CD4-positive, alpha-beta T cell treated with Interferon alpha-2 for 1 hour (primary cell): Measurements from ENCODE around the gene PBXIP1.

Experiments used
- DNase-seq, 2 donors: peaks; one replicate each; pipeline ENCODE4 v3.0.0-alpha.2; 2020 to 2022

The PBXIP1 gene

GRCh38 chr1:154972517-154973343 is 16.8 kb upstream of the PBXIP1 start:
- DNase-seq: no peak

DNA sequence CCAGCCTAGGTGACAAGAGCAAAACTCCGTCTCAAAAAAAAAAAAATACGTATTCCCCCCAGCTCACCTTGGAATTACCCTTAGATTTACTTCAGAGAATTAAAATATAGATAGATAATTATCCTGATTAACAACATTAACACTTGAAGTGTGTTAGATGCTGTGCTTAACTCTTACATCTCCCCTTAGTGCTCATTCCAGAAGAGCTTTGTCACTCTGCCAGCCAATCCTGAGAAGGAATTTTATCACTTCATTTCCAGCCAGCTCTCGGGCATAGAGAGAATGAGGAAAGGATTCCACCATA is 16.3 kb upstream of the PBXIP1 start:
- DNase-seq: no peak

GRCh38 chr1:154971341-154971998 is 15.6 kb upstream of the PBXIP1 start:
- no peak for DNase-seq

- DNase-seq: peak in 1 of 2 donors; percentile 57
Observed at GRCh38 chr1:154970631-154971340, 14.9 kb upstream of the PBXIP1 start, which contains the start of gene SHC1. Gene SHC1, minus strand, starts transcription at chr1:154970747. Its CDS starts 221 bp downstream, at chr1:154970526.

- DNase-seq: no peak
Observed at GRCh38 chr1:154969860-154970452, 14.1 kb upstream of the PBXIP1 start.

DNA sequence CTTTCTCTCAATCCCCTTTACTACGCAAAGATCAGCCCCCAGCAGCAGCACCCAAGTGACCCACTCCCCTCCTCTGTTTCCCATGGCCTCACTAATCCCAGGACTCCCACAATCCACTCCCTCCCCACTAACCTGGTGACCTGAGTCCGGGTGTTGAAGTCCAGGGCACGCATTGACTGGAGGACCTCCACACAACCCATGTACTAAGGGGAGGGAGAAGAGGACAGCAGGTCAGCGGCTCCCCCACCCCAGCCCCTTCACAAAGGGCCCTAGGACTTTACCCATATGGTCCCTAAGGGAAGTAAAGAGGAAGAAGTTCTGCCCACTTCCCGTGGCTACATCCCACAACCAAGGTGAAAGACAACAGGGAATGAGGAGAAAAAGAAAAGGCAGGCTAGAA is 13.3 kb upstream of the PBXIP1 start:
- DNase-seq: no peak

DNA sequence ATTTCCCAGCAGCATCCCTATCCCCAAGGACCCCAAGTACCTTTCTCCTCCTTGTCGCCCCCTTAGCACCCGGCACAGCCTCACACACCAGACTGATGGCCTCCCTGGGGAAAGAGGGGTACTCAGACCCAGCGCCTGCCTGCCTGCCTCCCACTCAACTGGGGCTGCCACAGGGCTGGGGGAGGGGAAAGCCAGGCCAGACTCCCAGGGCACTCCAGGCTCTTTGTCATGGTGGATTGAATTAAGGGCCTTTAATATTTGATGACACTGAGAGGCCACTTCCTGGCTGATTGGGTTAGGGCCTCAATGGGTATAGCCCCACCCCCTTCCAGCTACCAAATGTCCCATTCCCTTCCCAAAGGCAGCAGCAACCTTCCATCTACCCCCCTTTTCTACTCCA is 12.8 kb upstream of the PBXIP1 start:
- DNase-seq: no peak

DNA sequence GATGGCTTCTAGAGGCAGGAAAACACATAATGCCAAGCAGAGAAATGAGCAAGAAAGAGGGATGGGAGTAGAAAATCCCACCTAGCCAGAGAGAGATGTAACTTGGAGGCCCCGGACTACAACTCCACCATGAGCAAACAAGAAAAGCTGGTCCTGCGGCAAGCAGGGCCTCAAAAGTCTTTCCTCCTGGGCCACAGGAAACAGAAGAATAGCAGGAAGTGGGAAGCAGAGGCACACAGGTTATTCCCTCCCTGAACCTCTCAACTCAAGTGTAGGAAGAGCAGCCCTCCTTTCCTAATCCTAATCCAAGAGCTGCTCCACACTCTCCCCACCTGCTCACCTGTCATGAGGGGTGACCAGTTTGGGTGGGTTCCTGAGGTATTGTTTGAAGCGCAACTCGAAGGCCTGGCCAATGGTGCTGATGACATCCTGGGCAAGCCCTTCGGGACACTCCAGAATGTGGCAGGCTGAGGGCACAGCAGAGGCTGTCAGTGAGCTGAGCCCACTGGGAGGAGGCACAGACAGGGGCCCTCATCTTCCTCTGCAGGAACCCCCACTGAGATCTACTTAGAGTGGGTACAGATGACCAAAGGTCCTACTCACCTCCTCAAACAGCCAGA is 11.5 kb upstream of the PBXIP1 start:
- DNase-seq: no peak

DNA sequence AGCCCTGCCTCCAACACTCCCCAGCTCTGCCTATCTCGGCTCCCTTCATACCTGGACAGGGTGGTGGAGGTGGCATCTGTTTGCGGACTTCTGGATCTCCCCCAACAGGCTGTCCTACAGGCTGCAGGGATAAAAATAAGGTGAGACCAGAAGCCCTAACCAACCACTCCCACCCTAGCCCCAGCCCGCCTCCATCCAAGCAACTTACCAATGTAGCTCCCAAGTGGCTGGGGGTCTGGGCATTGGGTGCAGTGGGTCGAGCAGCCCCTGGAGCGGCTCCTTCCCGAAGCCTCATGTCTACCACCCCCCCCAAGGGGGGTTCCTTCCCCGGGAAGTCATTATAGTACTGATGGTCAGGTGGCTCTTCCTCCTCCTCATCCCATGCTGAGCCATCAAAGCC is 10.2 kb upstream of the PBXIP1 start:
- DNase-seq: no peak

DNA sequence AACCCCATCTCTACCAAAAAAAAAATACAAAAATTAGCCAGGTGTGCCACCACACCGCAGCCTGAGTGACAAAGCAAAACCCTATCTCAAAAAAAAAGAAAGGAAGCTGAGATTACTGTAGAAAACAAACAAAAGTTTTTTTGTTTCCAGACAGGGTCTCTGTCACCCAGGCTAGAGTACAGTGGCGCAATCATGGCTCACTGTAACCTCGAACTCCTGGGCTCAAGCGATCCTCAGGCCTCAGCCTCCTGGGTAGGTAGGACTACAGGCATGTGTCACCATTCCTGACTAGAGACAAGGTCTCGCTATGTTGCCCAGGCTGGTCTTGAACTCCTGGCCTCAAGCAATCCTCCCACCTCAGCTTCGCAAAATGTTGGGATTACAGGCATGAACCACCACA is 8.5 kb upstream of the PBXIP1 start:
- no peak for DNase-seq

GRCh38 chr1:154963643-154964042 is 7.7 kb upstream of the PBXIP1 start:
- no peak for DNase-seq

DNA sequence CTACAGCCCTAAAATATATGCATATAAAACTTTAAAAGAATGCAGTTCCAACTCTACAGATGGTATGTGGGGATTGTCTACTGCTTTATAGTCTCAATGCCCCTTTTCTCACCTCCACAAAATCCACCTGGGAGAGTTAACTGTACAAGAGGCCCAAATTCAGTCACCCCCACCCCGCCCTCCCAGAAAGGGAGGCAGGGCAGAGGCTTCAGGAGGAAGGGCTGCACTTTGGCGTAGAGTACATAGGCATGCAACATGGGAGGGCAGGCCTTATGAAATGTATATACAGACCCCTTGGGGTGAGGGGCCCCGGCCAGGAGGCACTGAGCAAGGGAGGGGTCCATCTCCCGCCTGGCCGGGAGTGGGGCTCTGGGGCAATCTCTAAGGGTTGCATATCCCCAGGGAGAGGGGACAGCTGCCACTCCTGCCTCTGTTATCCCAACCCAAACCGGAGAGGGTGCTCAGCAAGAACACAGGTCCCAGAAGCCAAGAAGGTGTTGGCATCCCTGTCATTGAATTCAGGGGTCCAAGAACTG is 7.0 kb upstream of the PBXIP1 start:
- DNase-seq: no peak

- DNase-seq: no peak
Observed at GRCh38 chr1:154962156-154962749, 6.4 kb upstream of the PBXIP1 start.

- DNase-seq: peak; percentile 73 to 85
Observed at GRCh38 chr1:154961207-154962155, 5.6 kb upstream of the PBXIP1 start, which contains the start of gene PYGO2. Gene PYGO2, minus strand, starts transcription at chr1:154961782. Its CDS starts 206 bp downstream, at chr1:154961576.

GRCh38 chr1:154960446-154961136 is 4.7 kb upstream of the PBXIP1 start:
- DNase-seq: peak in 1 of 2 donors; percentile 27

DNA sequence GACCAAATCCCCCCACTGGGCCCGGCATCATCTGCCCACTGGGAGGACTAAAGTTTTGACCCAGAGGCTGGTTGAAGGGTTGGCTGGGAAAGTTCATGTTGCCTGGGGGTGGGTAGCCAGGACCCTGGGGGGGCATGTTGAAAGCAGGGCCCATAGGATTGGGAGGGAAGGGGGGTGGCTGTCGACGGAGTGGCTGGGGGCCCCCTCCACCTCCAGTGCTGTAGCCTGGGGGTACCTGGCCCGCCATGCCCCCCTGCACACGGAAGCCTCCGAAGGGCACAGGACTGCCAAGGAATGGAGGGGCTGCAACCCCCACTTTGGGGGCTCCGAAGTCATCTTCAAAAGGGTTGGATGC is 3.5 kb upstream of the PBXIP1 start:
- DNase-seq: no peak

DNA sequence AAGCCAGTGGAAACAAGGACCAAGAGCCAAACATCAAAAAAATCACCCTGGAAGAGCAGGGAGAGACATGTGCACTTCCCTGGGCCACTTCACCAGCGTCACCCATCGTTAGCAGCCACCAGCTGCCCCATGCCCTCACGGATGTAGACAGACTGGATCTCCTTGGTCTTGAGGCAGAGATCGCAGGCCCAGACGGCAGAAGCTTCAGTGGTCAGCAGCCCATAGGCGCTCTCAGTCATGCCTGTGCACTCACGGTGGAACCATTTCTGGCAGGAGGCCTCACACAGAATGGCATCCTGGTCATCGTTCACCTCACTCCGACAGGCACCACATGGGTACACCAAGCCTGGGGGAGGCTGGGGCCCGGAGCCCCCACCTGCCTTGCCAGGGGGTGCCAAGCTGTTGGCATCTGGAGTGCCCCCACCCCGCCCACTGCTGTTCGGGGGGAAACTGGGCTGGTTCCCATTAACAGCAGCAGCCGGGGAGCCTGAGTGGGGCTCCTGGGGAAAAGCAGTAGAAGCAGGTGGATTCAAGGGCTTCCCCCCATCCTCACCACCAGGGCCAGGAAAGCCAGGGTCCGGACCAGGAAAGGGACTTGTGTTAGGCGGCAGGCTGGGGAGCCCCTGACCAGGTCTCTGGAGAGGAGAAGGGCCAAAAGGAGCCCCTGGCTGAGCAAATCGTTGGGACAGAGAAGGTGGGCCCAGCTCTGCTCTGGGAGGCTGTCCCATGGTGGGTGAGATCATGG is 3.0 kb upstream of the PBXIP1 start:
- DNase-seq: no peak

DNA sequence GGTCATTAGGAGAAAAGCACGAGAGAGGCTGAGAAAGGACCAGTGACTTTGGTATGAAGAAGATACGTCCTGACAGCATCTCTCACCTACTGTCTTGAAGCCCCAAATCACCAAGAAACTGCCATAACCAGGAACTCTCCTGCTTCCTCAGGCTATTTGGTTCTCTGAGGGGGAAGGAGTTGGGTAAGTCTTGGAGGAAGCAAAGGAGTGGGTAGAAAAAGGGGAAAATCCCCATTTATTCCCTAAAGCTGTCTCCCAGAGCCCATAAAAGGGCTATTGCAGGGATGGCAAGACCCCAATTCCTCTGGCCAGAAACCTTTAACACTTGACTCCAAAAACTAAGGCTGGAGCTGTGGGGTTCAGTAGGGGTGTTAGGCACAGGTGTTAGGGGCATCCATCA is 2.1 kb upstream of the PBXIP1 start:
- DNase-seq: no peak

DNA sequence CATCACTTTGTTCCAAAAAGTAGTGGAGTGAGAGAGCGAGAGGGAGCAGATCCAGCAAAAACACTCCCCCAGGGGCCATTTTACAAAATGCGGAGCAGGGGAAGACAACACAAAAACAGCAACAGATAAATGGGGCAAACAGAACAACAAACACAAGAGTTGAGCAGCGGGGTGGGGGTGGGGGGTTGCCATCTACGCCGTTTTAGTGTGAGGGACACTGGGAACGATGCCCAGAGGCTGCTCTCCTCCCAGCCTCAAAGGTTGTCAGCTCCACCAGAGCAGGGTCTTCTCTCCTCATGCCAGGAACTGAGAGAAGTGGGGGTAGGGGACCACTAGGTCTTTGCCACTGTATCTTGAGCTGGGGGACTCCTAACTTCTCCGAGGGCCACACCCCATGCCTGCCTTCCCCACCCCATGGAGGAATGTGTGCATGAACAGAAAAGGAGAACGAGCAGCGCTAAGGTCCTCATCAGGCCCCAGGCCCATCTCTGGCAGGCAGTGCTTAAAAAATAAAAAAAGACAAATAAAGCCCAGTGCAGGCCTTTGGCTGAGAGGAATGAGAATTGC is 1.3 kb upstream of the PBXIP1 start:
- DNase-seq: no peak
